ENCODE measurements around the gene DPY19L3.
A peak's percentile ranks its signal among the peaks of the same experiment; 100 is the strongest.

DPY19L3 gene

DNA sequence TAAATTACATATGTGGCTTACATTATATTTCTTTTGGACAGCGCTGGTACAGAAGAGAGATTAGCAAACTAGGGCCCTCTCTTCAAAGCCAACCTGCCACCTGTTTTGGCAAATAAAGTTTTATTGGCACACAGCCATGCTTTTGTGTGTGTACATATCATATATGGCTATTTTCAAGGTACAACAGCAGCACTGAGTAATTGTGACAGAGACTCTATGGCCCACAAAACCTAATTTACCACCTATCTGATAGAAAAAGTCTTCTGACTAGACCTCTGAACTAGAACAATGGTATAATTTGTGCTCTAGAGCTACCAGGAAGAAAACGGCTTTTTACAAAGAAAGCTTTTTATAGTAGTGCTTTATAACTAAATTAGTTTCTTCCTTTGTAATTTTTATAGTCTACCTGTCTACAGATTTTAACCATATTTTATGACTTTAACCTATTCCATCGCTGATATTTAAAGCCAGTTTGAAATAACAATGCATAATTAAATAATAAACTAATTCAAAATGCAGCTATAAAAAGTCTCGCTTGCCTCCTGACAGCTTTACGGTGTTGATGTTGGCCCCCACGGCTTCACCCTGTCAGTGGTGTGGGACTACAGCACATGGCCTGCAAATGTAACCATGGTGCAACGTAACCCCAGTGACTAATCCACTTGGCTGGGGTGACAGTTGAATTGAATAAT is 17.7 kb upstream of the DPY19L3 start:
- H3K27me3 ChIP-seq (ENCODE audit: insufficient read depth, low read depth, severe bottlenecking) = no peaks in the 10 kb centered on the region
- peak overlapping the region; percentile 62 for H3K27ac ChIP-seq
- peak; percentile 78 for DNase-seq
- no peak overlapping the region for H3K4me3 ChIP-seq (ENCODE audit: low read depth, low read length)
- TF ChIP-seq CTCF (IDR thresholded peaks at IDR 0.05; ENCODE audit: low read depth, low read length) = no peak
- H3K9me3 ChIP-seq (ENCODE audit: severe bottlenecking) = no peaks in the 10 kb centered on the region
- peaks cover 8% of the 10 kb centered on the region for H3K36me3 ChIP-seq

GRCh38 chr19:32388393-32388855 is 17.1 kb upstream of the DPY19L3 start:
- TF ChIP-seq CTCF (IDR thresholded peaks at IDR 0.05; ENCODE audit: low read depth, low read length) = no peak
- no peaks in the 10 kb centered on the region for H3K9me3 ChIP-seq (ENCODE audit: severe bottlenecking)
- H3K27me3 ChIP-seq (ENCODE audit: insufficient read depth, low read depth, severe bottlenecking) = no peaks in the 10 kb centered on the region
- H3K27ac ChIP-seq = peak overlapping the region; percentile 62
- no peak for DNase-seq
- H3K36me3 ChIP-seq = peaks cover 8% of the 10 kb centered on the region
- H3K4me3 ChIP-seq (ENCODE audit: low read depth, low read length) = no peak overlapping the region; the same call in 1 of the 2 replicates

DNA sequence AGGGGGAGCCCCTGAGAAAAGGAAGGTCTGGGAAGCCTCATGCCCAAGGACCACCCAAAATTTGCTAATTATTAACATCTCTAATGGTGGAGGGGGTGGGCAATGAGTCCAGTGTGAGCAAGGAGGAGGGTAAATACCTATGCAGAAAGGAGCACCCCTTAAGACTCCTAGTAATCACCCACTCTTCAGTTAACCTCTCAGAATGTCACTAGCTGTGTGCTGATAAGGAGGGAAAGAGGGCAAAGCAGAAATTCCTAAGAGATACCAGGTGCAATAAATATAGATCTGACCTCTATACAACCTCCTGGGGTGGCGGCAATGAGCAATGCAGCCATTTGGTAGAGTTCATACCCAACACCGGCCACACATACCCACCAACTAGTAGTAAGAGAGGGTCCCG is 12.7 kb upstream of the DPY19L3 start:
- Histone ChIP-seq H3K9me3 (ENCODE audit: severe bottlenecking) (no peaks in the 10 kb centered on the region), H3K4me3 (ENCODE audit: low read depth, low read length) (no peak overlapping the region), H3K27me3 (ENCODE audit: insufficient read depth, low read depth, severe bottlenecking) (no peaks in the 10 kb centered on the region), H3K36me3 (no peaks in the 10 kb centered on the region), H3K27ac (no peak overlapping the region)
- DNase-seq = no peak
- no peak for TF ChIP-seq CTCF (IDR thresholded peaks at IDR 0.05; ENCODE audit: low read depth, low read length)

- Histone ChIP-seq H3K36me3 (no peaks in the 10 kb centered on the region), H3K27me3 (ENCODE audit: insufficient read depth, low read depth, severe bottlenecking) (no peaks in the 10 kb centered on the region), H3K9me3 (ENCODE audit: severe bottlenecking) (no peaks in the 10 kb centered on the region), H3K27ac (no peak overlapping the region), H3K4me3 (ENCODE audit: low read depth, low read length) (no peak overlapping the region)
- no peak for DNase-seq
- no peak for TF ChIP-seq CTCF (IDR thresholded peaks at IDR 0.05; ENCODE audit: low read depth, low read length)
Measured at GRCh38 chr19:32396046-32396652, 9.4 kb upstream of the DPY19L3 start.

- no peak for DNase-seq
- no peaks in the 10 kb centered on the region for H3K27me3 ChIP-seq (ENCODE audit: insufficient read depth, low read depth, severe bottlenecking)
- TF ChIP-seq CTCF (IDR thresholded peaks at IDR 0.05; ENCODE audit: low read depth, low read length) = no peak
- H3K36me3 ChIP-seq = no peaks in the 10 kb centered on the region
- H3K4me3 ChIP-seq (ENCODE audit: low read depth, low read length) = no peak overlapping the region
- no peak overlapping the region for H3K27ac ChIP-seq
- no peaks in the 10 kb centered on the region for H3K9me3 ChIP-seq (ENCODE audit: severe bottlenecking)
Measured at GRCh38 chr19:32397671-32398101, 7.9 kb upstream of the DPY19L3 start.

All from WERI-Rb-1 (cell line).